Measurements from ENCODE around the gene TCOF1.

The TCOF1 gene

DNA sequence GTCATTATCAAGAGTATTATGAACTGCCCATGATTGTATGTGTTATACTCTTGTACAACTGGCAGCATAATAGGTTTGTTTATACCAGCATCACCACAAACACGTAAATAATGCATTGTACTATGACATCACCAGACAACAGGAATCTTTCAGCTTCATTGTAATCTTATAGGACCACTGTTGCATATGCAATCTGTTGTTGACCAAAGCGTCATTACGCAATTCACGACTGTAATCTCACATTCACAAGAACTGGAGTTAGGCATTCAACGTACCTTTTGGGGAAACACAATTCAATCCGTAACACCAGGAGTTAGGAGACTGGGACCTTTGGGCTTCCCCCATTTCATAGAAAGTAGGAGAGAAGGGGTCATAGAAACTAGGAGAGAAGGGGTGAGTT lies 34.4 kb upstream of the TCOF1 start:
- no peak for DNase-seq (ENCODE audit: low read depth in 3 of 3)

DNA sequence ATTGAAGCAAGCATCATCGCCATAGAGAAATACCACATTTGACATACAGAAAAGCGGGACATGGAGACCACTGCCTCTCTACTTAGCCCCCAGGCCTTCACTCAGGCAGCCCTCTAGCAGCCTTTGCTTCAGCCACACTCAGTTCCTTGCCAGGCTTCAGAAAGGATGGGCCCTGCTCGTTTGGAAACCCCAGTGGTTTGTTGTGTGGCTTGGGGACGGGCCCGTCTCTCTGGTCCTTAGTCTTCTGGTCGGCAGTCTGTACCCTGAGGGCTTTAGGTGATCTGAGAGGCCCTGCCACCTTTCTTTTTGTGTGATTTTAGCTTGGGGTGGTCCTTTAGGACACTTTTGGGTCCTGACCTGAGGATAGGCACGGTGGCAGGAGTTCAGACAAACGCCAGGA lies 33.7 kb upstream of the TCOF1 start:
- no peak for DNase-seq (ENCODE audit: low read depth in 3 of 3)

DNA sequence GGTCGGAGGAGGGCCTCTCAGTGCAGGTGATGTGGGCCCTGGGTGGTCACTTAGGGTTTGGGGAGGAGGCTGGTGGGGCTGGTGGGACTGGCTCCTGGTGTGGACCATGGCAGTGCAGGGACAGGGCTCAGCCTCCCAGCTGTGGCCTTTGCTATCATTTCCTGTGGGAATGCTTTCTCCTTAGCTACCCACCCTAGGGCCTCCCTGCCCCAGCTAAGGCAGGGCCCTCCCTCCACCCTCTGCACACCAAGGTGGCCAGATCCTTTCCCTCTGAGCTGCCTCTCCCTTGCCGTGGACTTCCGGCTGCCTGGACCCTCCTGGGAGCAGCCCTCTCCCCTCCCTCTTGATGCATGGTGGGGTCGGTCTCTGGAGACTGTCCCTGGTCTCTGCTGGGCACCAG lies 32.1 kb upstream of the TCOF1 start:
- no peak for DNase-seq (ENCODE audit: low read depth in 3 of 3)

DNA sequence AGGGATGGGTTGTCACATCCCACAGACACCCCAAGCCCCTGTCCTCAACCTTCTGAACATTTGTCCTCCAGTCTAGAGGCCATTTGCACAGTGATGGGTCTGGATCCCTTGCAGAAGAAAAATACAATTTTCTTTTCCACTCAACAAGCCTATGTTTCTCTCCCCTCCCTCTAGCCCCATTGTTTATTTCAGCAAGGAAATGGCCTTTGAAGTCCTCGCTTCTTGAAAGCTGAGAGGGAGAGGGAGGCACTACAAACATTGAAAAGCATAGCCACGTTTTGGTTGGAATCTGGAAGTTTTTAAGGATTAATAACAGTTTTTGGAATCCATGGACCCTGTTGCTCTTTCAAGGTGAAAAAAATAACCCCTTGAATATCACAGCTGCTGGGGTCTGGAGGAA lies 30.8 kb upstream of the TCOF1 start:
- DNase-seq (ENCODE audit: low read depth in 3 of 3) = no peak

DNA sequence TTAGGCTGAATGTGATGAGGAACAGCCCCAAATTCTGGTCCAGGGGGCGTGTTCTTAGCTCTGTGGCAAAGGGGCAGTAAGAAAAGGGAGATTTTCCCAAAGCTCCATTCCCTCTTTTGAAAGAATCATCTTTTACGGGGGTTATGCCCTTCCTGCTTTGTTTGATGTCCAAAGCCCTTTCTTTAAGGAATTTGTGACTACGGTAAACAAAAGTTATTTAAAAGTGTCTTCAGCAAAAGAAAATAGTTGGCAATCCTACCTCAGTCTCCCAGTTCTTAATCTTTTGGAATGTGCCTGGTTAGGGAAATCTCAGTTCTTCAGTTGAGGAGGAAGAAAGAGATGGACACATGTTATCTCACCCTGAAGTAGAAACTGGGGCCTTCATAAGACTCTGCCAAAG lies 30.4 kb upstream of the TCOF1 start:
- DNase-seq (ENCODE audit: low read depth in 3 of 3) = no peak

DNA sequence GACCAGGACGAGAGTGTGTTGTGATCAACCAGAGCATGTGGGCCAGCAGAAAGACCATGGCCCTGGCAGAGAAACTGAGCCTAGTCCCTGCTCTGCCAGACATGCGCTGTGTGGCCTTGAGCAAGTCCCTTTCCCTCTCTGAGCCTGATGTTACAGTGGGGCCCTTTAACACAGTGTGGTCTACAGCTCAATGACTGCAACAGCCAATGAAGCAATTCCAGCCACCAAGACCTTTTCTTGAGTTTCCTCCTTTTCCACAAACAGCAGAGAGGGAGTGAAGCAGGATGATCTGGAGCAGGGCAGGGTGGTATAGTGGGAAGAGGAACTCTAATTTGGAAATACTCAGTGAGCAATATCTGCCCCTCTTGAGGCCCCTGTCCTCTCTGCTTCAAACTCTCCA lies 29.0 kb upstream of the TCOF1 start:
- no peak for DNase-seq (ENCODE audit: low read depth in 3 of 3)

DNA sequence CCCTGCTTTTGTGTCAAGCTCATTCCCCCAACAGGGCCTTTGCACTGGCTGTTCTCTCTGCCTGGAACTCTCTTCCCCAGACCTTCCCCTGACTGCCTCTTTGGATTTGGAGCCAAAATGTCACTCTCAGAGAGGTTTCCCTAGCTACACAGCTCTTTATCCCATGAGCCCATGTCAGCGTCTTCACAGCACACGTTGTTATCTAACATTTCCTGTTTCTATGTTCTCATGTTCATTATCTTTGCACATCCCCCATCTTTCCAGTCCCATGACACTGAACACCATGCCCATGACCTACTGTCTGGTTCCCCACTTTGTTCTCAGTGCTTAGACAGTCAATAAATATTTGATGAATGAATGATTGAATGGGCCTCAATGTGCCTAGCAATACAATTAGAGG lies 28.5 kb upstream of the TCOF1 start:
- no peak for DNase-seq (ENCODE audit: low read depth in 3 of 3)

DNA sequence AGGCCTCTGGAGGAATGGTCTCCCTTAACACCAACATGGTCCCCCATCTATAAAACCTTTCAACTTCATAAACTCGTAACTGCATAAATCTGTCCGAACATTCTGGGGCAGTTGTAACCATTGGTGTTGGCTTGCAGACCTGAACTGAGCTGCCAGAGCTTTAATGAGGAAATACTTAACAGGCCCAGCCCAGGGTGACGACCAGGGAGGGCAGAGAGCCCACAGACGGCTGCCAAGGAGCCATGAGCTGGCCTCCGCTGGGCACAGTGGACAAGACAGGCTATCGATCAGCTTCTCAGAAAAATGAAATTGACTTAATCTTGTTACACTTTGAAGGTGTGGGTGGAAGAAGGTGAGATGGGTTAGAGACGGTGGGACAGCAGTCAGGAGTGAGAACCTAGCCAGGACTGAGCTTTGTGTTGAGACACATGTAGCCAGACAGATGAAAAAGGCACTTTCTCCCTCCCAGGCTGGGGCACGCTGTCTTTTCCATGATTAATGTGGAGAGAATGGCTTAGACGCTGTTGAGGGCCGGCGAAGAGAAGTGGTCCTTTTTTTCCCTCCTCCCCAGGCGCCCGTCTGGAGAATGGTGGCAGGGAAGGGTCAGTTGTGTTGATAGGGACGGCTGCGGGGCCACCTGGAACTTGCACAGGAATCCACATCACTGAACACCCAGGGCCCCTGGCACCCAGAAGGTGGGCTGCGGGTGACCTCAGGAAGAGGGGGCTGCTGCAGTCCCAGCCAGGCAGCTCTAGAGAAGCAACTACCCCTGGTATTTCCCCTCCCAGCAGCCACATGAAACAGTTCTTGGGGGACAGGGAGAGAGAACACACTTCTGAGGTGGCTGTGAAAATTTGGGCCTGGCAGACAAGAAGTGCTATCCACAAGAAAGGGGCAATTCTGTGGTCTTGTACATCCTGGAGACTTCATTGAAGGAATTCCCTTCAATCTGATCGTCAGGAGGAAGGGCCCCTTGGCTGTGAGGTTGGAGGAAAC lies 27.3 kb upstream of the TCOF1 start:
- DNase-seq (ENCODE audit: low read depth in 3 of 3) = no peak

DNA sequence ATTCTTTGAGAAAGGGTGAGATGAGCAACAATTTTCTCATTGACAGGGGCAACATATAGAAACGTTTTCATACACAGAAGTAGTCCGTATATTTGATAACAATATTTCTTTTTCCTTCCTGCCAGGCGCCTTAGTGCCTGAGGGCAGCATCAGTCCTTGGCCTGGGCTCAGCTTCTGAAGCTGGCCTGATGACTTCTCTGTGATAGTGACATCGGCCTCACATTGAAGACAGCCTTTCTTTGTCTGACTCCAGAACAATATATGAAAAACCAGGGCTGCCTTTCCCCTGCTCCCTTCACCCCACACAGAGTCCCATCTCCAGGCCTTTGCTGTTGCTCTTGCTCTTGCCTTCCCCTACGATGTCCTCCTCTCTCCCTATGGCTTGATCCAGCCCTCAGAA lies 24.1 kb upstream of the TCOF1 start:
- DNase-seq (ENCODE audit: low read depth in 3 of 3) = no peak

DNA sequence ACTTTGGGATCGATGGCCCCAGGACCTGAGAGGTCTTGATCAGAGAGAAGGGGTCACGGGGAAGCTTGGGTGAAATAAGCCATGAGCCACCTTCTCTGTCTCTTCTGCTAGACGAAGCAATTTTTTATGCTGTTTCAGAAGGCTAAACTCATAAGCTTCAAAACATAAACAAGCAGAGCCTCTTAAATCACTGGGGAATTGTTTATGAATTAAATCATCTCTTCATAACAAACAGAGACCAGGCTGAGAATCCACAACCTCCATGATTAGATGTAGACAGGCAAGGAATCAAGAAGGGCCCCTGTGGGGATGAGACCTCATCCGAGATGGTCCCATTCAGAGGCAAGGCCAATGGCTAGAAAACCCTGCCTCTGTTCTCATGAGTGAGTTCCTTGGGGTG lies 21.7 kb upstream of the TCOF1 start:
- no peak for DNase-seq (ENCODE audit: low read depth in 3 of 3)

DNA sequence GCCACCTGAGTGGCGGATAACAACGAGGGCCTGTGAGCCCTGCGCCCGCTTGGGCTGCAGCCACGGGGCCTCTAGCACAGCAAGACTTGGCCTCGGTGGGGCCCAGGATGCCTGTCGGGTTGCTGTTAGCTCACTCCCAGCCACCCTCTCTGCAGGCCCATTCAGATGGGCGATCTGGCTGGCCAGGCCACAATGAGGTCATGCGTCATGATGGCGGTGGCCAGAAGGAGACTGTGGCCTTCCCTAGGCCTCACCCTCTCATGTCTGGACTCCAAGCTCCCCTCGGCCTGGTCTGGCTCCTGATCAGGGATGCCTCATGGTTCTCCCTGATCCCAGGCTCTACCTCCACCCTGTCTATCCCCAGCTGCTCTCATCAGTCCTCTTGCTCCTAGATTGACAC lies 19.0 kb upstream of the TCOF1 start:
- DNase-seq (ENCODE audit: low read depth in 3 of 3) = no peak

DNA sequence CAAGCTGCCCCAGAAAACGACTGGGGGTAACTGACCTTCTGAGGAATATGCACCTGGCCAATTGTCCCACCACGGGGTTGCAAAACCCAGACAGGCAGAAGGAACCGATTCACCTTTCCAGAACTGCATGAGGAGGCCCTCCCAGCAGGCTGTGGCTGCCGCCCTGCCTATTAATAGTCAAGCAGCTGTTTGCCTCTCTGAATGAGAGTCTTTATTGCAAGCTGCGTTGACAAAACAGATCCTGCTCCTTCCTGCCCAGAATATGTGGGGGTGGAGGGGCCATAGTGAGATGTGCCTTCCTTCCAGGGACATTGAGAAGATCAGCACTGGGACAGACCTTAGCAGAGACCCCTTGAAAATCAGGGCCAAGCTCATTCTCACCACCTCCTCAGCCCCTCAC lies 18.3 kb upstream of the TCOF1 start:
- no peak for DNase-seq (ENCODE audit: low read depth in 3 of 3)

DNA sequence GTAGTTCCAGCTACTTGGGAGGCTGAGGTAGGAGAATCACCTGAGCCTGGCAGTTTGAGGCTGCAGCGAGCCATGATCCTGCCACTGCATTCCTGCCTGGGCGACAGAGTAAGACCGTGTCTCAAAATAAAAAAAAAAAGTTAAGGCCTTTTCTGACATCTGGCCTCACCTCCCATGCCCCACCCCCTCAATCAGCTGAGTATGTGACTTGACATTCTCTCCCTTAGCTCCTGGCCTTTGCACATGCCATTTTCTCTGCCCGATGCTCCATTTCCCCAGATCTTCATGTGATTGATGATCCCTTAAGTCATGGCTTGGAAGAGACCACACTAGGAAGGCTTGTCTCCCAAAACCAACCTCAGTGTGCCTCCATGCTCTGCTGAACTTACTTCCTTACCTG lies 17.7 kb upstream of the TCOF1 start:
- no peak for DNase-seq (ENCODE audit: low read depth in 3 of 3)

DNA sequence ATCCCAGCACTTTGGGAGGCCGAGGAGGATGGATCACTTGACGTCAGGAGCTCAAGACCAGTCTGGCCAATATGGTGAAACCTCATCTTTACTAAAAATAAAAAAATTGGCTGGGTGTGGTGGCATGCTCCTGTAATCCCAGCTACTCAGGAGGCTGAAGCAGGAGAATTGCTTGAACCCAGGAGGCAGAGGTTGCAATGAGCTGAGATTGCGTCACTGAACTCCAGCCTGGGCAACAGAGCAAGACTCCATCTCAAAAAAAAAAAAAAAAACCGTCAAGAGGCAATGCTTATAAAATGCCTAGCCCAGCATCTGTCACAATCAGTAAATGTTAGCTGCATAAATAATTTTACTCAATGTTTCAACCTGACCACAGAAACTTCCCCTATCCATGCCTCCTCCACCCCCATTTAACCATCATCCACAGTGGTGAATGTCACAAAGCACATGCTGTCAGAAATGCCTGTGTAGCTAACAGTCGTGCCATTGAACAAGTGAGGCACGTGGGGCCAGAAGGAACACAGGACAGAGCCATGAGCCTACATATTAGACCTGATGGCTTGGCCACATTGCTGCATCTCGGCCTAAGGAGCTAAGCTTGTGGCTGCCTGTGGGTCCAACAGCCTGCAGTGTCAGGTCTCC lies 16.8 kb upstream of the TCOF1 start:
- no peak for DNase-seq (ENCODE audit: low read depth in 3 of 3)

DNA sequence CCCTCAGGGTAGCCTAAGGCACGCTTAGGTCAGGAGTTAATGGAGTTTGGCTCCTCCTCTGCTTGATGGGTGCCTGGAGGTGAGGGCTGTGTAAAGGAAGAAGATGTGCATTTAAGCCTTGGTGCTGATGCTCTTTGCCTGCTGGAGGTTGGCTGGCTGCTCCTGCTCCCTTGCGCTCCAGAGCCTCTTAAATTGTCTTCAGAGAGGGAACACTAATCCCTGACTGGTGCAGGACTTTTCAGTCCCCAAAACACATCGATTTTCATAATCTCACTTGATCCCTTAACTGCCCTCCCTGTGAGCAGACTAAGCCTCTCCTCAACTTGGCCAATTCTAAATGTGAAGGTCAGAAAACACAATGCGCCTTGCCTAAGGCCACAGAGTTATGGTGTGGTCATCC lies 16.2 kb upstream of the TCOF1 start:
- DNase-seq (ENCODE audit: low read depth in 3 of 3) = no peak

DNA sequence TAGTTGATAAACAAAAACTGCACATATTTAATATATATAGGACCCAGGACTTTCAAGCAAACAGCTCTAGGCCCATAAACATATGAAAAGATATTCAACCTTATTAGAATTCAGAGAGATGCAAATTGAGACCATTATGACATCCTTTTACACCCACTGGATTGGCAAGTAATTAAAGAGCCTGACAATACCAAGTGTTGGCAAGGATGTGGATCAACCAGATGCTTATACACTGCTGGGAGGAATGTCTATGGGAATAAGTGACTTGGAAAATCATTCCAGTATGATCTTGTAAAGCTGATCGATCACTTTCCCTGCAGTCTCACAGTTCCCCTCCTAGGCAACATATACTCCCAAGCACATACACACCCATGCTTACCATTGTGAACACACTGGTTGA lies 15.5 kb upstream of the TCOF1 start:
- DNase-seq (ENCODE audit: low read depth in 3 of 3) = no peak

DNA sequence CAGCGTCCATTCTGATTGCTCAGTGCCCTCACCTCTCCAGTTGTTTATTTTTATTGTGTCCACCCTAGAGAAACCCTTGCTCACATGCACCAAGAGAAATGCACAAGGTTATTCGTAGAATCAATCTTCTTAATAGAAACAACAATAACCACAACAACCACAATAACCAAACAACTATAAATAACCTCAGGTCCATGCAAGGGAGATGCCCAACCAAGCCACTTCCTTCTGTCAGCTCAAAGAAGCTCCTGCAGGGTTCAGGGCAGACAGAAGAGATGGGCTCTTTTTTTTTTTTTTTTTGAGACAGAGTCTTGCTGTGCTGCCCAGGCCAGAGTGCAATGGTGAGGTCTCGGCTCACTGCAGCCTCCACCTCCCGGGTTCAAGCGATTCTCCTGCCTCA lies 14.9 kb upstream of the TCOF1 start:
- DNase-seq (ENCODE audit: low read depth in 3 of 3) = no peak

DNA sequence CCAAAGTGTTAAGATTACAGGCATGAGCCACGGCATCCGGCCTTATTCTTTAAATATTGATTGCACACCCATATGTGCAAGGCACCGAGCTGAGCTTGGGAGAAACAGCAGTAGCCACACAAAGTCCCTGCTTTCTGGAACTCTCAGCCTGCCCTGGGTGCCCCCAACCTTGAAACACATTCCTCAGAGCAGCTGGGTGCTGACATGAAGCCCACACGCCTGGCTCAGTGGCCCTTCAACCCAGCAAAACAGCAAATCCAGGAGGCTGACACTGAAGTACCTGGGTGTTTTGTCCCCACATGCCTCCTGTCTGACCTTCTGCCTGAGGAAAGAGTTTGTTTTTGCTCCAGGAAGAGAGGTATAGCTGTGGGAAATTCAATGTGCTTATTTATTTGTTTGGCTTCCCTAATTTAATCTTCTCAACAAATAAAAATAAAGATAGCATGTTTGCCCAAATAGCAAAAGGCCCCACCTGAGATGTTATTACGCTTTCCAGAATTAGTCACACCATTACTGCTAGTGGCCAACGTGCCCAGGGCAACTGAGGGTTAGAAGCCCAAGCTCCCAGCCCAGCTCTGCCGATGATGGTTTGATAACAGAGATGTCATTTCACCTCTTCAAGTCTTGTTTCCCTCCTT lies 13.4 kb upstream of the TCOF1 start:
- DNase-seq (ENCODE audit: low read depth in 3 of 3) = no peak

DNA sequence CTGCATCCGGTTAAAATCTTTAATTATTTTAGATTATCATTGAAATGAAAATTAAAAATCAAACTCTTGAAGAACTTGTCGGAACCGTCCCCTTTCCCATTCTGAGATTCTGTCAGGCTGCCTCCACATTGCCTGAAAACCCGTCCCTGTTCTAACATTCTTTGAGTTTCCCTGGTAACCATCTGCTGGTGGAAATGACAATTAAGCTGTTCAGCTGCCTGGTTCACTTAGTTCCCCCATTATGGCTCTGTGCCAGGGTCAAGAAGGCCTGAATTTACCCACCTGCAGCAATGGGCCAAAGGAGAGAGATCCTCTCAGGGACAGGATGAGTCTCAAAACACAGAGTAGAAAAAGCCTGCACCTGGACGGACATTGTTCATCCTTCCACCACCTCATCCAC lies 11.8 kb upstream of the TCOF1 start:
- DNase-seq (ENCODE audit: low read depth in 3 of 3) = no peak

DNA sequence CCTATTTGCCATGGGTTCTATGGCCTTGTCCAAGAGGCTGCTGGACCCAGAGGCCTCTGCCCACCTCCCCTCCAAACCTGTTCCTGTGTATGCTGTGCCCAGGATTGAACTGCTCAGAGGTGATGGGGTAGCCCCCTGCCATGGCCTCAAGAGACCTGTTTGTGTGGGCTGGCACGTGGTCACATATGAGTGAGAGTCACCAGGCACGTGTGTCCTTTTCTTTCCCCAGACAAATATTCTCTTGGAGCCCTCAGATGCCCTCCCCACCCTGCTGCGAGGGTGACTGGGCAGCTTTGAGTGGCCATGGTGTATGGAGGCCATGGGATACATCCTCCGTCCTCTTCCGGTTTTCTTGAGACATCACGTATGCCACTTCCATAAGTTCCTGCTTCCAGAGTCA lies 10.9 kb upstream of the TCOF1 start:
- DNase-seq (ENCODE audit: low read depth in 3 of 3) = no peak

DNA sequence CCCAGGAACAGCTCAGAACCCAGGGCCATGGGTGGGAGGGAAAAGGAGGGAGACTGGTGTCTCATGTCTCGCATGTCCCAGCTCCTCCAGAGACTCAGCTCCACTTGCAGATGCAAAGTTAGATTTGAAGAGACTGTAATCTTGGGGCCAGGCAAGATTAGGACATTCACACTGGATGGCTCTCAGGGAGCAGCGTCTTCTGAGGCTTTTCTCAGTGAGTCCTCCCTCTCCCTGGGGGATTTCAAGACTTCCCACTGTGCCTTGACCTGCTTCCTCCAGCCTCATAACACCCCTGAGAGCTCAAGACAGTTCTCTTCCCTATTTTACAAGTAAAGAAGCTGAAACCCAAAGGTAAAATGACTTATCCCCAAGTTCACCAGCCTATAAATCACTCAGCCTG lies 10.5 kb upstream of the TCOF1 start:
- DNase-seq (ENCODE audit: low read depth in 3 of 3) = no peak

DNA sequence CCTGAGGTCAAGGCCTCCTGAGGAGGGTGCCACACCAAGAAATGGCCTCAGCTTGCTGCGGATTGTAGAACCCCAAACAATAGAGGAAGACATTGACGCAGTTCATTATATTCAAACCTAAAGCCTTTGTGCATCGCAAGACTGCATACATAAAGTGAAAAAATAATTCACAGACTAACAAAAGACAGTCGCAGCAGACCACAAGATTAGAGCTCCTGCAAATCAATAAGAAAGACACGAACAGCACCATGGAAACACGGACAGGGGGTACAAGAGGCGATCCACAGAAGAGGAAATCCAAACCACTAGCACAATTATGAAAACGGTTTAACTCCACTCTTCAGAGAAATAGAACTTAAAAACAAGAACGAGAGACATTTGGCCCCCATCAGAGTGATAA lies 10.0 kb upstream of the TCOF1 start:
- DNase-seq (ENCODE audit: low read depth in 3 of 3) = no peak

DNA sequence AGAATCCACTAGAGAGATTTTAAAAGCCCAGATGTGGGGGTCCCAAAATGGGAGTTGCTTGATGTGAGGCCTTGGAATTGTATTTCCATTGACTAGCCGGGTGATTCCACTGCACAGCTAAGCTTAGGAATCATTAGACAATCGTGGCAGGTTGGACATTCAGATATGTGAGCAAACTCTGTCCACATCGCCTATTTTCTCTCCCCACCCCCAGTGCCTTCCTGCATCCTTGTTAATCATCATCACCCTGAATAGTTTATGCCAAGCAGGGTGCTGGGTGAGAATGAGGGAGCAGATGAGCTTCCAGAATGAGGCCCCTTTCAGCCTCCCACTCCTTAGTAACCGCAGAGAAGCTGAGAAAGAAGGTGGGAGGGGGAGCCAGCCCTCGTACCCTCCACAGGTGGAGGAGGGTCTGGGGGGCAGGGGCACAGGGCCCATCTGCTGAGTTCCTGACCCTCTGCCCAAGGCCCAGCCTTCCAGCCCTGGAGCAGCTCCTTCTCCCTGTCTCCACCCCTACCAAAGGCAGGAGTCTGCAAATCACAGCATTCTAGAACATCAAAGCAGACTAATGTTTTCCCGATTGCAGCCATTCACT lies 7.7 kb upstream of the TCOF1 start:
- DNase-seq (ENCODE audit: low read depth in 3 of 3) = no peak
